Activated CD8-positive, alpha-beta memory T cell treated with anti-CD3 and anti-CD28 coated beads for 24 hours (primary cell): ENCODE measurements around the gene CDS1.
"Not testable (repeated sequence)": the region's sequence is repeated elsewhere in the genome, so short reads cannot be mapped to it uniquely, and the experiment has no call there.

ENCODE experiments used
- DNase-seq: peaks from one replicate; pipeline ENCODE4 v3.0.0-alpha.2; 2020

CDS1 gene

GRCh38 chr4:84677093-84677492 lies 94.2 kb downstream of the CDS1 start:
- DNase-seq = no peak

- no peak for DNase-seq
Observed at GRCh38 chr4:84677995-84678394, 95.1 kb downstream of the CDS1 start.

GRCh38 chr4:84678976-84679744 lies 96.2 kb downstream of the CDS1 start:
- DNase-seq = no peak

- DNase-seq = no peak
Observed at GRCh38 chr4:84680956-84681355, 98.0 kb downstream of the CDS1 start.

GRCh38 chr4:84681486-84682274 lies 98.8 kb downstream of the CDS1 start:
- no peak for DNase-seq

GRCh38 chr4:84682661-84683060 lies 99.7 kb downstream of the CDS1 start:
- not testable (repeated sequence) for DNase-seq

GRCh38 chr4:84683064-84683850 lies 100.3 kb downstream of the CDS1 start:
- DNase-seq = no peak

- DNase-seq = no peak
Observed at GRCh38 chr4:84684361-84684760, 101.4 kb downstream of the CDS1 start.

- no peak for DNase-seq
Observed at GRCh38 chr4:84685105-84685504, 102.2 kb downstream of the CDS1 start.

GRCh38 chr4:84688605-84689004 lies 105.7 kb downstream of the CDS1 start:
- no peak for DNase-seq

GRCh38 chr4:84689197-84689596 lies 106.3 kb downstream of the CDS1 start:
- no peak for DNase-seq

- DNase-seq = no peak
Observed at GRCh38 chr4:84690481-84690880, 107.6 kb downstream of the CDS1 start.

- no peak for DNase-seq
Observed at GRCh38 chr4:84691170-84691691, 108.3 kb downstream of the CDS1 start.

GRCh38 chr4:84691800-84692199 lies 108.9 kb downstream of the CDS1 start:
- DNase-seq = no peak

- no peak for DNase-seq
Observed at GRCh38 chr4:84697159-84697558, 114.2 kb downstream of the CDS1 start.

GRCh38 chr4:84697615-84698201 lies 114.8 kb downstream of the CDS1 start:
- DNase-seq = no peak

GRCh38 chr4:84699001-84699671 lies 116.2 kb downstream of the CDS1 start:
- no peak for DNase-seq
